HG03460 (cell line): ENCODE results near the gene PAPSS2.

ENCODE experiments used
- ATAC-seq: cut with Tn5 transposase; IDR thresholded peaks from one replicate; pipeline ENCODE4 v1.9.1; 2021; ENCODE audit not compliant: unreplicated experiment

PAPSS2 gene

DNA sequence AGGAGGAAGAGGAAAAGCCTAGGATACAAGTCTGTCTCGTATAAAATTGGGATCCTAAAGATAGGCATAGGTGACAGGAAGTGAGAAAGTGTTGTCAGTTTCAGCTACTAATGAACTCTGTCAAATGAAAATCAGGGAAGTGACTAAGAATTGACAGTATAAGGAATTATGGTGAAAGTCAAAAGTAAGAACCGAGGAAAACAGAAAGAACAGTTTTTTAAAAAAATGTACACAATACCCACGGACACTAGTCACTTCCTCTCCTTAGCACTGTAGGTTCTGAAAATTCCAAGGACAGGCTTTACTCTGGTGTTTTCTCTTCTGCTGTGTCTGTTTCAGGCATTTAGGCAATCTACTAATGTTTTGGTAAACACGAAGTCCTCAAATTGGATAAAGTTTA lies 116.1 kb downstream of the PAPSS2 start:
- no peak for ATAC-seq

DNA sequence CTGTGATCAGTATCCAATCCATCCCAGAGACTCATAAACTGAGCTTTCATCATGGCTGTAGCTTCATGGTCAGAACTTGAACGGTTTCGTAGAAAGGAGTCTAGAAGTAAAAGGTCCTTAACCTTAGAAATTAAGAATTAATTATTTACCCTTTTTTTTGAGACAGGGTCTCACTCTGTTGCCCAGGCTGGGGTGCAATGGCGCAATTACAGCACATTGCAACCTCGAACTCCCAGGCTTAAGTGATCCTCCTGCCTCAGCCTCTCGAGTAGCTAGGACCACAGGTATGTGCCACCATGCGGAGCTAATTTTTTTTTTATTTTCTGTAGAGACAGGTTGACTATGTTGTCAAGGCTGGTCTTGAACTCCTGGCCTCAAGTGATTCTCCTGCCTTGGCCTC lies 116.7 kb downstream of the PAPSS2 start:
- ATAC-seq: no peak

DNA sequence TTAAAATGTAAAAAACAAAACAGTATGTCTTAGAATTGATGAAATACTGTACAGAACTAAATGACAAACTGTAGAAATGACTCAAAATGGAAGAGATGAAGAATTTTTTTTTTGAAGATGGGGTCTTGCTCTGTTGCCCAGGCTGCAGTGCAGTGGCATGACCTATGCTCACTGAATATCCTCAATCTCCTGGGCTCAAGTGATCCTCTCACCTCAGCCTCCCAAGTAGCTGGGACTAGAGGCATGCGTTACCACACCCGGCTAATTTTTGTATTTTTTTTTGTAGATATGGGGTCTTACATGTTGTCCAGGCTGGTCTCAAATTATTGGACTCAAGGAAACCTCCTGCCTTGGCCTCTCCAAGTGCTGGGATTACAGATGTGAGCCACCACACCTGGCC lies 121.9 kb downstream of the PAPSS2 start:
- ATAC-seq: no peak

DNA sequence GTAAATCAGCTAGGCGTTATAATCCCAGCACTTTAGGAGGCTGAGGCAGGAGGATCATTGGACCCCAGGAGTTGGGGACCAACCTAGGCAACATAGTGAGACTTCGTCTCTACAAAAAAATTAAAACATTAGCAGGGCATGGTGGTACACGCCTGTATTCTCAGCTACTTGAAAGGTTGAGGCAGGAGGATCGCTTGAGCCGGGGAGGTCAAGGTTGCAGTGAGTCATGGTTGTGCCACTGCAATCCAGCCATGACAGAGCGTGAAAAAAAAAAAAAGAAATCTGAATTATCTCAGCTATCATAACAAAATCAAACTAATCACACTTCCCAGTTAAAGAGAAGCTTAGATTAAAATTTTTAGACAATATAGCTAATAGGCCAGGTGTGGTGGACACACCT lies 123.0 kb downstream of the PAPSS2 start:
- no peak for ATAC-seq

DNA sequence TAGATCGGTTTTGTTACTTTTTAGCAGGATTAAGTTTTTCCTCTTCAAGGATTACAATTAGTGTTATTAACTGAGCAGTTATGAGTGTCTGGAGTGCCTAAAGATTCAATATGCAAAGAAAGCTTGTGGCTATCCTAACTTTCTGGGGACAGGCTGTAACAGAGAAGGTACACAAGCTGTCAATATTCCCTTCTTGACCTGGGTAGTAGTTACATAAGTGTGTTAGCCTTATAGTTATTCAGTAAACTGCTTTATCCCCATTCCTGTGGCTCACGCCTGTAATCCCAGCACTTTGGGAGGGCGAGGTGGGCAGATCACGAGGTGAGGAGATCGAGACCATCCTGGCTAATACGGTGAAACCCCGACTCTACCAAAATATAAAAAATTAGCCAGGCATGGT lies 126.7 kb downstream of the PAPSS2 start:
- ATAC-seq: no peak

DNA sequence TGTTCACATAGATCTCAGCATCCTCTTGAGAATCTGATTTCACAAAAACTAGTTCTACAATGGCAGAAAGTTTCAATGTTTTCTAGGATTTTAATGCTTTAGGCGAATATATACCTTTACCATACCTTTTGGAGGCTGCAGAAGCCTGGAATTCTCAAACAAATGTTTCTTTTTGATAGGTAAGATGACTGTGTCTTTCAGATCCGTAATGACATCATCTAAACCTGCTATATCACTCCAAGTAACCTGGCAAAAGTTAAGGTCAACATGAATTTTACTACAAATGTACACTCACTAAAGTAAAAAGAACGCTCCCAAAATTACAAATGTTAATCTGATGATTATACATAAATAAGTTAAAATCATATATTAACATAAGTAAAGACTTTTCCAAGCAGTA lies 130.5 kb downstream of the PAPSS2 start:
- ATAC-seq: no peak

DNA sequence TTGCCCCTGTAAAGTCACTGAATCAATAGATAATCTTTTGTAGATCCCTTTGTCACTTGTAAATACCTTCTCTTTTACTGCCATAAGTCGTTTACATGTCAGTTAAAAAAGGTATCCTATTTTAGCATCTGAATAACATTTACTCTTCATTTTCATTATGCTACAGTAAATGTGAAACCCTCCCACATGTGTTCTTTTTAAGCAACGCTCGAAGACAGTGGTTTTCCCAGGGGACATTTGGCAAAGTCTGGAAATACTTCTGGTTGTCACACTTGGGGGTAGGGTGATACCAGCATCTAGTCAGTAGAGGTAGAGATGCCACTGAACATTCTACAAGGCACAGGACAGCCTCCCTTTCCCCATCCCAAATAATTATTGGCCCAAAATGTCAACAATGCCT lies 134.6 kb downstream of the PAPSS2 start:
- ATAC-seq: no peak
